ENCODE results near the gene SIAH3.

SIAH3 gene

GRCh38 chr13:45820106-45820838, 31.3 kb downstream of the SIAH3 start:
- DNase-seq: no peak

GRCh38 chr13:45817833-45818232, 33.7 kb downstream of the SIAH3 start:
- DNase-seq: no peak

- DNase-seq: no peak
These were observed 35.1 kb downstream of the SIAH3 start for GRCh38 chr13:45816427-45816826.

- DNase-seq: no peak
These were observed 38.7 kb downstream of the SIAH3 start for GRCh38 chr13:45812695-45813372.

GRCh38 chr13:45811891-45812694, 39.5 kb downstream of the SIAH3 start:
- DNase-seq: no peak

- DNase-seq: no peak
These were observed 41.7 kb downstream of the SIAH3 start for GRCh38 chr13:45809801-45810394.

GRCh38 chr13:45808925-45809324, 42.6 kb downstream of the SIAH3 start:
- no peak for DNase-seq

GRCh38 chr13:45807520-45808099, 43.9 kb downstream of the SIAH3 start:
- peak; percentile 46 for DNase-seq

GRCh38 chr13:45800485-45800884, 51.1 kb downstream of the SIAH3 start:
- no peak for DNase-seq

GRCh38 chr13:45799451-45799850, 52.1 kb downstream of the SIAH3 start:
- DNase-seq: no peak

- no peak for DNase-seq
These were observed 52.7 kb downstream of the SIAH3 start for GRCh38 chr13:45798851-45799250.

GRCh38 chr13:45796426-45797235, 54.9 kb downstream of the SIAH3 start:
- no peak for DNase-seq

- DNase-seq: no peak
These were observed 58.7 kb downstream of the SIAH3 start for GRCh38 chr13:45792827-45793303.

- DNase-seq: no peak
These were observed 63.5 kb downstream of the SIAH3 start for GRCh38 chr13:45788011-45788410.

GRCh38 chr13:45787346-45787745, 64.2 kb downstream of the SIAH3 start:
- DNase-seq: no peak

GRCh38 chr13:45786293-45786920, 65.1 kb downstream of the SIAH3 start:
- DNase-seq: no peak

GRCh38 chr13:45784755-45785675, 66.5 kb downstream of the SIAH3 start:
- no peak for DNase-seq

- DNase-seq: no peak
These were observed 68.1 kb downstream of the SIAH3 start for GRCh38 chr13:45783346-45784043.

GRCh38 chr13:45782327-45783045, 69.1 kb downstream of the SIAH3 start:
- DNase-seq: no peak
